ENCODE measurements around the gene FERMT2.

FERMT2 gene

DNA sequence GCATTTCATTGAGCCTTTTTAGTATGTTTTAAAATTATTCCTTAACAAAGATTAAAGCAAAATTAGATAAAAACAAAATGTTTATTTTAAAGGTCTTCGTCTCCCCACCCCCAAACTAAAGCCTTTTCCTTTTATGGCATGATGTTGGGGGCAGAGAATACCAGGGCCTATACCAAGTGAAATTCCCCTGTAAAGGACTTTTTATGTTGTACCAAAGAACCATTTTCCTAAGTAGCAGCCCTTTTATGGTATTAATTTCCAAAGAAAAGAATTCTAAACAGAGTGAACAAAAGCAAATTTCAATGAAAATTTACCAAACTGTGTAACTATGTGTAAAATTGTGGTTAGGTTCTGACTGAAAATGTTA is 87.5 kb downstream of the FERMT2 start:
- no peak for DNase-seq (ENCODE audit: low read depth in 2 of 2)

DNA sequence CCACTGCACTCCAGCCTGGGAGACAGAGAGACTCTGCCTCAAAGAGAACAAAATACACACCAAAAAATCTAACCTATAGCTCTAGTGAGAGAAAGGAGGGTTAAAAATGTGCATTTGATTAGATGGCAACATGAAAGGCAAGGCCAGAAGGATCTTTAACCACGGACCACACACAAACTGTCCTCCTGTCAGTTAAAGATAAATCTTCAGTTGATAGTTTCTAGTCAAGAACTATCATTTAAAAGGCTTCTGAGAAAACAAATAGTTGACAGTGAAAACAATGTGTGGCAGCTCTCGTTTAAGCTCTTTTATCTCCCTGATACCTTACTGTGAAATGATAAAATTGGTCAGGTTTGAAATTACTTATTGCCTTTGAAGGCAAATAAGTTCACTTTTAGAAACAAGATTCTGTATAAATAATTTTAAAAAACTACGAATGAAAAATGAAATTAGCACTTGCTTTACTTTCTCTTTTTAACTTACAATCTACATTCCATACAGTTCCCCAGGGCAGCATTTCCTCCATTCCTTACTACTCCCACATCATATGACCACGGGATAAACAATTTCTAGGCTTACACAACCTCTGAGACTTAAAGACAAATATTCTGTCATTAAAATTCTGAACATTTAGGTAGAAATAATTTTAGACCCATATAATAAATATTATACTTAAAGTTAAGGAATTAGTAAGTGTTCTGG is 88.1 kb downstream of the FERMT2 start:
- no peak for DNase-seq (ENCODE audit: low read depth in 2 of 2)

DNA sequence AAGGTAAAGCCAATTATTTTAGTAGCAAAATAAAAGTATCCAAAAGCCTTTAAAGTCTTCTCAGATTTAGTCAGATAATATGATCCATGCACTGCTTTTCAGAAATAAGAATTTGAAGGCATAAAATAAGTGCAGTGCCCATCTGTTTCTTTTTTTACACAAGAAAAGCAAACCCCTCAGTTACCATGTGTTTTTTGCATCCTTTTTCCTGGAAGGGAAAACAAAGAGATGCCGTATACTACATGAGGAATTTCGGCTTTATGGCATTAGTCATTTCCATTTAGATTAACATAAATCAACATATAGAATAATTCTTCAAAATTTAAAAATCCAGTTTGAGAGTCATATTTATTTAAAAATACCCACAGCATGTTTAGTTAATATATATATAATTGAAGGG is 89.4 kb downstream of the FERMT2 start:
- no peak for DNase-seq (ENCODE audit: low read depth in 2 of 2)

DNA sequence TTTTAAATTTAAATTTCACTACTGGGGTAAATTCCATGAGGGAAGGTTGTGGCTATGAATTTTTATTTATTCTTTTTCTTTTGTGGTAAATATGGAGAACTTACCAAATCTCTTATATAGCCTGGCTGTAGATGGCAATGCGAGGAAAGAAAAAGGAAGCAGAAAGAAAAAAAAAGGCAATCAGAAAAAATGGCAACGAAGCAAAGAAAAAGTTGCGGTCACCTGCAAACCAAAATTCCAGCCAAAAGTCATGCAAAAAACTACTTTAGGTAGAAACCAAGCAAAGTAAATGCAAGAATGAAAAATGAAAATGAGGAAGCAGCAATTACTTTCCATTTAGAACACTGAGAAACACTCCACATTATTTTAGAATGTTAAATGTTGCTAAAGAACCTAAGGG is 89.9 kb downstream of the FERMT2 start:
- DNase-seq (ENCODE audit: low read depth in 2 of 2): no peak

DNA sequence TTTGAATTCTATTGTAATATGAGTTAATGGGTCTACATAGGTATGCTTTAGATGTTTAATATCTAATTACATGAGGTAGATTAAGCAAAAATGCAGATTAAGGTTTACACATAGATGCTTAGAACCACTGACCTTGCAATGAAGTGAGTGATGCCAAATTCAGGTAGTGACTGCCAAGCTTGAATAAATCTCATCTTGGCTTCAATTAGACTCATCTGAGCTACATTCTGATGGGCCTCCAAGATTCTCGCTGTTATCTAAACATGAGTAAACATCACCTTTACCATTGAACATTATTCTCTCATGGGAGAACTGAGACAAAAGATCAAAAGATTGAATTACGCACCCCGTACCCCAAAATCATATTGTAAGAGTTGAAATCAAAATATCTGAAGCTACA is 90.6 kb downstream of the FERMT2 start:
- DNase-seq (ENCODE audit: low read depth in 2 of 2): no peak

DNA sequence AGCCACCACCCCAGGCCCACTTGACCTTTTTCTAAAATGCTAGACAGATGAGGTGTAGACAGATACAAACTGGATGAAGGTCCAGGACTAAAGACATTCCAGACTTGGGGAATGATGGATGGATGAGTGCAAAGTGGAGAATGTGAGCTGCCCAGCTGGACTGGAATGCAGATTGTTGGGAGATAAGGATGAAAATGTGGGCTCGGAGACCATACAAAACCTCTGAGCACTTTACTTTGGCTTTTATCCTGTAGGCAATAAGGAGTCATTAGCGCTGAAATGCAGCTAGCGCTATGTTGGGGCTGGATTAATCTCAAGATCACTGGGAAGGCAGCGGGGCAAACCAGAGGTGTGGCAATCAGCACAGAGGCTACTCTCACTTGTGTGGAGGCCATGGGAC is 94.7 kb downstream of the FERMT2 start:
- no peak for DNase-seq (ENCODE audit: low read depth in 2 of 2)

DNA sequence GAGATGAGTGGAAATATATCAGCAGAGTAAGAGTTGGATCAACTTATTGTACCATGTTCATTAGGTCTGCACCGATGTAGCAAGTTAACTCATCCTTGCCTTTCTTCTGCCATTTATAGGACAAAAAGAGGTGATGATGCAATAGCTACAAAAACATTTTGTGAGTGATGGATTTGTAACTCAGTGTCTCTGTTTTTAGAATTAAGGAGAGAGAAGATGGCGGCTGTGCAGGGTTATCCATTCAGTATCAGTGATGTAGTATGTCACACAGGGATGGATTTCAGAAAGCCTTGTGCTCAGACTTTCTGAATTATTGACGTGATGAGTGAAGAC is 97.4 kb downstream of the FERMT2 start:
- DNase-seq (ENCODE audit: low read depth in 2 of 2): no peak

DNA sequence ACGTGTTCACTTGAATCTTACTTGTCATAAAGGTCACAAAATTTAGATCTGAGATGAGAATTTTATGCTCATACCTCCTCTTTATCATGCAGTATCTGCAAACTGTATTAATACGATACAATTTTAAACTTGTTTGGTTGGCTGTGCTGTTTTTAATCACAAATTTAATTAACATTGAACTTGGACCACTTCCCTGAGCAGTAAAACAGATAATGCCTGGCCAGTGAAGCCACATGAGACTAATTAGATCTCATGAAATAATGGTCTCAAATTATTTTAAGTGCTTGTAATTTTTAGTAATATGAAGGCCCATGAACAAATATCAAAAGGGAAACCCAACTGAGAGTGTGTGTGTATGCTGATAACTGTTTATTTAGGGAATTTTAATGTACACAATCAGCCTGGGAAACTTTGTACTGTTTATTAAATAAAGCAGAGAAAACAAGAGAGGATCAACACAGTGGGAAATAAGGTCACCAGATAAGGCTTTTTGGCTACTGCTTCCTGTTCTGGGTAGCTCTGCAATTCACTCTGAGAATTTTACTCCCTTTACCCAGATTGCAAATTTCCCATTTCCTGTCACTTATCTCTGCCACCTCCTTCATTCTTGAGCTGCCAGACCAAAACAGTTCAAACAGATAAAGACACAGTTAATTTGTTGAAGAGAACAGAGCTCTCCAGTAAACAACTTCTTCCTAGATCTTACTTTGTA is 97.9 kb downstream of the FERMT2 start:
- no peak for DNase-seq (ENCODE audit: low read depth in 2 of 2)

DNA sequence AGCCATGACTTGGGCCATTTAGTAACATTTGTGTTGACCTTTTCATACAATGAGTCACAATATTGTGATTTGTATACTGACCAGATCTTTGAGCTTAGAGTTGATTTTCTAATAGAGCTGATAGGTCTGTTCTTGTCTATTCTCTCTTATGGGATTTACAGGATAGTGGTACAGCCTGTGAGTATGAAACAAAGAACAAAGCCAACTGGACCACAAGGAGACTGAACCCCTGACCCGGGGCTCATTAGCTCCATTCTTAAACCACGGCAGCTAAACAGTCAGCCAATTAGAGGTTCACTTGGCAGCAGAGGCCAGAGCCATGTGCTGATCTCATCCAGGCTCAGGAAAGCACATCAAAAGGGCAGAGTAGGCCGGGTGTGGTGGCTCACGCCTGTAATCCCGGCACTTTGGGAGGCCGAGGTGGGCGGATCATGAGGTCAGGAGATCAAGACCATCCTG is 100.4 kb downstream of the FERMT2 start:
- no peak for DNase-seq (ENCODE audit: low read depth in 2 of 2)

DNA sequence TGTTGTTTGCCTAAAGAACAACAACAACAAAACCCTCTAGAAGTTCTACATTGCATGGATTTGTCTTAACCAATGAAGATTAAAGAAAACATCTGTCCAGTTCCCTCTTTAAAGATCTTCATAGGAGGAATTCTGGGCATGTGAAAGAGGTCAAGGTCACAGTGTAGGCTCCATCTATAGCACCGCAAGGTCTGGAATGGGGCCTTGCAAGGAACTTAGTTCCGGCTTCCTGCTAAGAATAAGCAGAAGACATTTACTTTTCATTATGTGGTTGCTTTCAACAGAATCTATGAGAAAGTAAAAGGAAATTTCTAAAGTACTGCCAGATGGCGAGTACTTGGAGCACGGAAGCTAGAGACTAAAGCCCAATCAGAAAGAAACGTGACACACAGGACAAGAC is 102.2 kb downstream of the FERMT2 start:
- DNase-seq (ENCODE audit: low read depth in 2 of 2): no peak

DNA sequence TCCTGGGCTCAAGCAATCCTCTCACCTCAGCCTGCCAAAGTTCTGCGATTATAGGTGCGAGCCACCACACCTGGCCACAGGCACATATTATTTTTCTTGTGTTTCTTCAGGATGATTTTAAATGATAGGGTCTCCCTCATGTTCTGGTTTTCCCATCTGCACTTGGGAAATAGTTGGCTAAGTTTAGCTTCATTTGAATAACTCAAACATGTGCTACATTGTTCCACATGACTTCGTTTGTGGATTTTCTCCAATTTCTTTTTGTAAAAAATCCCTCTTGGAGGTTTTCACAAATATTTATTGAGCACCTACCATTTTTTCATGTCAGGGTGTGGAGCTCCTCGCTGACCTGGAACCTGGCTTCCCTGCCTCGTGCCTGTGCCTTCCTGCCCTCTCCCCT is 104.3 kb downstream of the FERMT2 start:
- DNase-seq (ENCODE audit: low read depth in 2 of 2): no peak

DNA sequence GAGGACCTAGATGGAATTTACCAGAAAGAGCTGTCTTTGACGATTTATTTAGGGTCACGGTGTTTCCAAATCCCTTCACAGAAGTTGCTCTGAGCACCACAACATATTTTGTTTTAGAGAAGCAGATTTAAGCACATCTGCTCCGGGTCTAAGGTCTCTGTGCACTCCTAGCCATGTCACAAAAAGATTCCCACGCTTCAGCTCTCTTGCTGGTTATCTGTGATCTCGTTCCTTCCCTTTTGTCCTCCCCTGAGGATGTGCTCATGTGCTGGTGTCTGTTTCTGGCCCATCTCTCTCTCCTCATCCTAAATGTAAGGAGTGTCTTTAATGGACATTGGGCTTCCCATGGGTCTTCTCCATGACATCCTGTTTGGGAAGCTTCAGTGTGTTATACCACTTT is 105.8 kb downstream of the FERMT2 start:
- DNase-seq (ENCODE audit: low read depth in 2 of 2): no peak

DNA sequence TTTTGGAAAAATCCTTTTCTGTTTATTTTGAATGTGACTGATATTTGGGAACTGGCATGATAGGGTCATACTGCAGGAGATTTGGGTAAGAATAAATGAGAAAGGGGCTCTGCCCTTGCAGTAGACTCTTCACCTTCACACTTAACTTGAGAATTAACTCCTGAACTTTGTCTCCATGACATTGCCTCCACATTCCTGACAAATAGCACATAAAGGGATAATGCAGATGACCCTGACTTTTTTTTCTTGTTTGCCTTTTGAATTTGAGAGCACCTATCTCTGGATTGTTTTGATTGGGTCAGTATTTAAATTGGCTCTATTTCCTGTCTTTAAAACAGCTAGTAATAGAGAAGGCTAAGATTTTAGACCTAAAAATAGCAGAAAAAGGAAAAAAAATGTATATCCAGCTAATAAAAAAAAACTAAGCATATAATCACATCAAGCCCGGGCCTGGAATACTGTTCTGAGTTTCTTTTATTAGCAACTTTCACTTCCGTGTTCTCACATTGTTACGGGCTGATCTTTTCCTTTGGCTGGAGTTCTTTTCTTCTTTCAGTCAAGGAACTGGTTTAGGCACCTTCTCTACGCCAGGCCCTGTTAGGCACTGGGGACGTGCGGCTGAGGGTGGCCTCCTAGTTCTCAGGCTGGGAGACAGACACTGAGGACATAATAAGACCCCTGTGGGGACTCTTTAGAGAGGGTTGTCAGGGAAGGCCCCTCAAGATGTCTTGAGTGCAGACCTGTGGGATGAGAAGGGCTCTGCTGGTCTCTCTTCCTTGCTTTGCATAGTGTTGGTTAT is 106.4 kb downstream of the FERMT2 start:
- DNase-seq (ENCODE audit: low read depth in 2 of 2): no peak

DNA sequence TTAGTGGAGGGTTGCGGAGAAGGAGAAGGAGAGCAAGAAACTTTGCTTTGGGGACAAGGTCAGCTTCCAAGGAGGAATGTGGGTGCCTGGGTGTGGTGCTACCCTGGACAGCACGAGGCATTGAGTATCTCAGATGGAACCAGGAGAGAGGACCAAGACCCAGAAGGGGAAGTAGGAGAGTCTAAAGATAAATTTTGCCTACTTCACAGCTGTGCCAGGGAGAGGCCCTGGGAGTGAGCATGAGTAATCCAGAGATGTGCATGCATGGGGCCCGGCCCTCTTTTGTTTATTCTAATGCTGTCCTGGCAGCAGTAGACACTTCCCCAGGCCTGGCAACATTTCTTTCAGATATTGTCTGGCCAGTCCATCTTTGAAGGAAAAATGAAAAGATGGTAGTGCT is 110.0 kb downstream of the FERMT2 start:
- DNase-seq (ENCODE audit: low read depth in 2 of 2): no peak

DNA sequence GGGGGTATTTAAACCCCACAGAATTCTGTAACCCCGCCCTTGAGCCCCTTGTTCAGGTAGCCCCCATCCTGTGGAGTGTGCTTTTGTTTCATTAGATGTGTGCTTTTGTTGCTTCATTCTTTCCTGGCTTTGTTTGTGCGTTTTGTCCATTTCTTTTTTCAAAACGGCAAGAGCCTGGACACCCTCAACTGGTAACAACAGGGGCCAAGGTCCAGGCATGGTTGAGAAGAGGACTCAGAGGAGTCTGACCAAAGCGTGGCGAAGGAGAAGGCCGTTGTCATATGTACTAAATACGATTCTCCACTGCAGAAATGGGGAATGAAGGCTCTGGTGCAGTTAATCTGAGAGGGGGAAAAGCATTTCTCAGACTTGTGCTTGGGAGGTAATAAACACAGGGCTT is 113.4 kb downstream of the FERMT2 start:
- DNase-seq (ENCODE audit: low read depth in 2 of 2): no peak

DNA sequence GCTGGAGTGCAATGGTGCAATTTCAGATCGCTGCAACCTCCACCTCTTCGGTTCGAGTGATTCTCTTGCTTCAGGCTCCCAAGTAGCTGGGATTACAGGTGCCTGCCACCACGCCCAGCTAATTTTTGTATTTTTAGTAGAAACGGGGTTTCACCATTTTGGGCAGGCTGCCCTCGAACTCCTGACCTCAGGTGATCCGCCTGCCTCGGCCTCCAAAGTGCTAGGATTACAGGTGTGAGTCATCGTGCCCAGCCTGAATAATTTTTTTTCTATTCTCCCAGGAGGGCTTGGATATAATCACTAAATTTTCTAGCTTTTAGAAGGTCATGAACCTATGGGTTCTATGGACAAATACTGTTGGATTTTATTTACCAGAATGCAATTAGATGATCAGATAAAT is 114.8 kb downstream of the FERMT2 start:
- DNase-seq (ENCODE audit: low read depth in 2 of 2): no peak

DNA sequence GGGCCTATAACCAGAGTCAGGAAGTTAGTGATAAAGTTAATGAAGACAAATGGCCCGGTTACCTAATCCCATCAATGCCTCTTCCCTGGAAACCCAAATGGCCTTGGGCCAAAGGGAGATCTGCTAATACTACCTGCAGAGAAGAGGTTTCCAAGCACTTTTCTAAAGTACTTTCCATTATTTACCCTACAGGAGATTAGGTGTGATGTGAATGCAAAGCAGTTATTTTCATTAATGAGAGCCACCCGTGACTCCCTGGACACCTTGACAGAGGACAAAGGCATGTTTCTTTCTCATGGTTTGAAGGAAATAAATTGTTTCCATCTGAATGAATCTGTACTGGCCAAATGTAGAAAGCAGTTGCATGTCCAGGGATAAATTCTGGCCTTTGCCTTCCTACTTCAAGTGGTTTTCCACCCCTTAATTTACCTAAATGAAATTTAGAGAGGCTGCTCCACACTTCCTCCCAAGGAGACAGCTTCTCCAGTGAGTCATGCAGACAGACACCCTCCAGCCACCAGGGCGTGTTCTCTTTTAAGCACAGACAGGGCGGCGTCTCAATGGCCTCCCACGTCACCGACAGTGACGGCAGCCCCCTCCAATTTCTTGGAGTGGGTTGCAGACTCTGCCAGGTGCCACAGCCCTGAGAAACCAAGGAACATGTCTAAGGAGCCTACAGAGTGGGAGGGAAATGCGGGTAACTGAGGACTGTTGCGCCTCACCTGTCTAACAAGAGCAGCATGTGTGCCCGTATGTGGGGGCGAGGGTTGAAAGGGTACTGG is 115.5 kb downstream of the FERMT2 start:
- no peak for DNase-seq (ENCODE audit: low read depth in 2 of 2)

DNA sequence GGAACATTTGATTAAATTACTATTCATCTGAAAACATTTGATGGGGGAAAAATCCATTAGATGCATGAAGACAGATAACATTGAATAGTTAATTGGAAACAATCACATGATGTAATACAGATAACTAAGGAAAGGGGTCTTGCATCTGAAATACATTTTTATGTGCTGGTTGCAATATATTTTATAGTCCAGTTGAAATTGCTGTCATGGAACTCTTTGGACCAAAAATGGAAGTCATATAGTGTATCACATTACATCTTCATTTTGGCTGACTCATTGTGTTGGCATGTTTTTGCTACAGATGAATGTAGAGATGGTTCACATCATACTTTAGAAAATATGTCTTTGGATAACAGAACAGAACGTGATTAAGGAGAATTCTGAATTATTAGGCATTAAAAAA is 116.4 kb downstream of the FERMT2 start:
- DNase-seq (ENCODE audit: low read depth in 2 of 2): no peak

DNA sequence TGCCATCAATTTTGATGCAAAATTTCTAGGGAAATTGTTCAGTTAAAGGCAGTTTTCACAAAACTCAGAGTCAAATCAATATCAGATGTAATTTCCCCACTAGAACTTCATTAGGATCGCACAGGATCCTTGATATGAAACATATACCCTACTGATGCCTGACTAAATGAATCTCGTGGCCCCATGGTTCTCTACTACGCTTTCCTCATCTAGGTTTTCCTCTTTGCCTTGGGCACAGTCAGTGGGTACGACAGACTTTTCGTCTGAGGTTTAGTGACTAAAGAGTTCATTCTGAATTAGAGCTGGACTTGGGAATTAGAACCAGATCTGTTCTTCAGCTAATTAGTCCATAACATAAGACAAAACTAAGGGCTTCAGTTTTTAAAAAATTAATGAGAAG is 117.0 kb downstream of the FERMT2 start:
- DNase-seq (ENCODE audit: low read depth in 2 of 2): no peak

DNA sequence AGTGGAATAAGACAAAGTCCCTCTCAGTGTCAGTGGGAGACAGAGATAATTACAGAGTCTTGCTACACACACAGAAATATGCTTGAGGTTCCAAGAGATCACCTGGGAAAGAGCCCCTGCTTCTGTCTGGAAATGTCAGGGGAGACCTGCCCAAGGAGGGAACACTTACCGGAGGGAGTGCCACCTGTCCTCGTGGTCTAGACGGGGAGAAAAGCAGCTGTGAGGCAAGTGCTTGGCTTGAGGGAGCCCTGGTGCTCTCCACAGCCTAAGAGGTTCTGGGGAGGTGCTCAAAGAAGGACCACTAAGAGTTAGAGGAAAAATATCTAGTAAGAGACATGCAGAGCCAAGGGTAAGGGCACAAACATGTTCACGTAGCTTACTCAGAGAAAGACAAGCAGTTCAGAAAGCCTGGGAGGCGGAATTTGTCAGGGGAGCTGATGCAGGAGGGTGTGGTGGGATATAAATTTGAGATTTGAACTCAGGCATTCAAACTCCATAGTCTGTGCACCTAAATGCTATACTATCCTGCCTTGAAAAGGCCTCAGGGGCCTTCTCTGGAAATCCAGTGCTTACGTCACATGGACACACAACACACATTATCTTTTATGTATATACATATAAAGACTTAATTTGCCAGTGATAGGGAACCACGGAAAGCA is 121.2 kb downstream of the FERMT2 start:
- no peak for DNase-seq (ENCODE audit: low read depth in 2 of 2)

DNA sequence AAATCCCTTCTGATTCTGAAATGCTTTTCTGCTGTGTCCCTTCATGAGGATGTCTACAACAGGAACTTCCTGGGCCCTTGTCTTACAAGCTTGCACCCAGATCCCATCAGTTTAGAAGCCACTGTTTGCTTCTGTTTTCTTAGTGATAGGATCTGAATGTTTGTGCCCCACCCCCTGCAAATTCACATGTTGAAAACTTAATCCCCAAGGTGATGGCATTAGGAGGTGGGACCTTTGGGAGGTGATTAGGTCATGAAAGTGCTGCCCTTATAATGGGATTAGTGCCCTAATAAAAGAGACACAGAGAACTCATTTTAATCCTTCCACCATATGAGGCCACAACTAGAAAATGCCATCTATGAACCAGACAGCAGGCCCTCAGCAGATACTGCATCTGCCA is 123.4 kb downstream of the FERMT2 start:
- DNase-seq (ENCODE audit: low read depth in 2 of 2): no peak

DNA sequence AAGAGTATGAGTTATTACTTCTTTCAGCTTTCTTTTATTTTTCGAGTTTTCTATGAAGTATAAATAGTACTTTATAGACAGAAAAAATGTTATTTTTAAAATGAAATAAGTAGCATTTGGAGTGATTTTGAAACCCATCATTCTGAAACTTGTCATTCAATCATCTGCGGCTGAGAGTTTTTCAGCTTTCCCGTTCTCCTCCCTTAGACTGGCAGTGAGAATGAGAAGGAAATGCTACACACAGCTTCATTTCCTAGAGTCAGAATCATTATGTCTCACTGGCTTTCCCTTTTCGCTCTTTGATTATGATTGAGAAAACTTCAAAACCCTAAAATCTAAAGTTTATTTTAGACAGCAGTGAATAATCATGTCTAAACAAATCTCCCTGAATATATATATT is 125.8 kb downstream of the FERMT2 start:
- no peak for DNase-seq (ENCODE audit: low read depth in 2 of 2)

Data from stimulated activated CD8-positive, alpha-beta memory T cell treated with anti-CD3 and anti-CD28 coated beads, Interleukin-15, amount 100 ng/mL, for 4 hours (primary cell).